NCI-H1694 (cell line): ENCODE data around the gene HTR1E.
A peak's percentile ranks its signal among the peaks of the same experiment; 100 is the strongest.
"Not testable (repeated sequence)": the region's sequence is repeated elsewhere in the genome, so short reads cannot be mapped to it uniquely, and the experiment has no call there.

Experiments used
- DNase-seq: peaks from one replicate; lab custom pipeline; 2025; lab: John Stamatoyannopoulos, UW

Gene HTR1E, protein sequence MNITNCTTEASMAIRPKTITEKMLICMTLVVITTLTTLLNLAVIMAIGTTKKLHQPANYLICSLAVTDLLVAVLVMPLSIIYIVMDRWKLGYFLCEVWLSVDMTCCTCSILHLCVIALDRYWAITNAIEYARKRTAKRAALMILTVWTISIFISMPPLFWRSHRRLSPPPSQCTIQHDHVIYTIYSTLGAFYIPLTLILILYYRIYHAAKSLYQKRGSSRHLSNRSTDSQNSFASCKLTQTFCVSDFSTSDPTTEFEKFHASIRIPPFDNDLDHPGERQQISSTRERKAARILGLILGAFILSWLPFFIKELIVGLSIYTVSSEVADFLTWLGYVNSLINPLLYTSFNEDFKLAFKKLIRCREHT

DNA sequence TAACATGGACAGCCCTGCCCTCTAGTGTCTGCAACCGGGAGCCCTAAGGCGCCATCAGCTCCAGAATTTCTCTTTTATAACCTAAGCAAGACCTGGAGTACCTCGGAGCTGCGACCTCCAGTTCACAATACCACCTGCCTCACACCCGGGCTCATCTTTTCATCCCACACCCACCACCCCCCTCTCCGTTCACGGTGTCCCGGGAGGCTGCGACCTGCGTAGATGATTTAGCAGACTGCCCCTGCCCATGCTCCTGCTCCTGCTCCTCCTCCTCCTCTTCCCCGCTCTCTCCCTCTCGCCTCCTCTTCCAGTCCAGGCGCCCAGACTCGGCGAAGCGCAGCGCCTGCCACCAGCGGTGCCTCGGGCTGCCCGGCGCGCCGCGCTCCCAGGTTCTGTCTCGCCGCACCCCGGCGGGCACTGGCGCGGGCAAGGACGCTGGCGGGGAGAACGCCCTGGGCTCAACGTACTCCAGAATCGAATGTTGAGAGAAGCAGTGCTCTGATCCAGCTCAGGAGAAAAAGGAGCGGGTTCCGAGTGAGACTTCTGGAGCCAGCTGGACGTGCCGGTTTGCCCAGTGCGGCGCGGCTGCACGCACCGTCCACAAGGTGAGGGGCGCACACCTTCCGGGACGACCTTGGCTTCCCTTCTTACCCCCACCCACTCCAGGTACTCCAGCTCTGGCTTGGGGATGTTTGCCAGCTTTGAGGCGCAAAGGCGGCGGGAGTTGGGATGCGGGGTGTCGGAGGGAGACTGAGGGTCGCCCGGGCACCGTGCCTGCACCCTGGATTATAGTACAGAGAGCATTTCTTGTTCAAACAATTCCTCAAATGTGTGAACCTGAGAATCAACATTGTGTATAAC lies at the start of gene HTR1E:
Gene HTR1E, plus strand, starts transcription at position 310 of the 861 bp plus-strand sequence. CDS start 77,807 bp downstream, outside the sequence.
- peak; percentile 55 for DNase-seq

DNA sequence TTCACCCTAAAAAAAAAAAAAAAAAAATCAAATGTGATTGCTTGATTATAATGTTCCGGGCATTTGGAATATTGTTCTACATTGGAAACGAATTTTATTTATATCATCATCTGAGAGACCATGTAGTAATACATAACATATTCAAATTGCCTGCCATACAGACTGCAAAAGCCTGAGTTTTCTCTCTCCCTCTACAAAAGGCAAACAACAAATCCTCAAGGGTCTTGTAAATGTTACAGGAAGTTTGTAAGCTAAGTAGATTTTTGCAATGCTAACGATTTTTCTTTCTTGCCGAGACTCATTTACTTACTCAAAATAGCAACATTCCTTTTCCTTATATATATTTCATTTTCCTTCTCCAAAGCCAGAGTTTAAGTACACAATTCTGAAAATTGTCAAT lies 49.0 kb upstream of the HTR1E start:
- no peak for DNase-seq

DNA sequence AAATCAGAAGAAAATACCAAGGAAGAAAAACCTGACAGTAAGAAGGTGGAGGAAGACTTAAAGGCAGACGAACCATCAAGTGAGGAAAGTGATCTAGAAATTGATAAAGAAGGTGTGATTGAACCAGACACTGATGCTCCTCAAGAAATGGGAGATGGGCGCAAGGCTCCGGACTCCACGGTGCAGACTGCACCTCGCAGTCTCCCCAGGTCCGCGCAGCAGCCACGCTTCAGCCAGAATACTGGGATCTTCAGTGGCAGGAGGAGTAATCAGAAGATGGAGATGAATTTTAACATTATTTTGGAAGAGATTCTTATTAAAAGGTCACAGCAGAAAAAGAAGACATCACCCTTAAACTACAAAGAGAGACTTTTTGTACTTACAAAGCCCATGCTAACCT lies 40.1 kb upstream of the HTR1E start:
- not testable (repeated sequence) for DNase-seq

DNA sequence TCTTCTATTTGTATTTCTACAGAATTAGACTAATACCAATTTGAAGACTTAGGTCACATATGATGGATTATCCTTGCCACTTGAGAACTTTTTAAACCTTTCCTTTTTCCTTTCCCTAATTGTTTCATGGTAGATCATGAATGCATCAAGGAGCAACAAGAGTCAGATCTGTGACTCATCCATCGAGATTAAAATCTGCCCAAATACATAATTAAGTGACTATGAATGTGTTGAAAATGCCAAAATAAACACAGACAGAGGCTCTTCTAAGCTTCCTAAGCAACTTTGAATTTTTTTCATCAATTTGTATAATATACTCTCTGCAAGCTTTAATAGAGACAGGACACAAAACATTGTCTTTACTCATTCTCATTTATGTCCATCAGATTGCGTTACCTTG lies 23.5 kb upstream of the HTR1E start:
- DNase-seq, result no peak

DNA sequence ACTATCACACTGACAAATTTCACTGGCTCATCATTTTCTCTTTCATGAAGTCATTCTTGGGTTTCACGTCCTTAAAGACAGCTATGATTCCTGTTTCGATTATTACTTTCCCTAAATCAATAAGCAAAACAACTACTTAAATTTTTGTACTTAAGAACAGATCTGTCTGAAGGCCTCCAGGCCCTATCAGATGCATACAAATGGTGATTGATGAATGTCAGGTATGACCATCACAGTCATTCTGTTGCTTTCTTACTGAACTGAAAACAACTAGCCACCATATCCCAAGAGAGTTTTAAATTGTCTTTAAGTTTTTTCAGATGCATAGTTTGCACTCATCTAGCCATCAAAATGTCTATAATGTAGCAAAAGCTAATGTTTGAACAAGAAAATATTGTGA lies 20.9 kb upstream of the HTR1E start:
- DNase-seq, result no peak

DNA sequence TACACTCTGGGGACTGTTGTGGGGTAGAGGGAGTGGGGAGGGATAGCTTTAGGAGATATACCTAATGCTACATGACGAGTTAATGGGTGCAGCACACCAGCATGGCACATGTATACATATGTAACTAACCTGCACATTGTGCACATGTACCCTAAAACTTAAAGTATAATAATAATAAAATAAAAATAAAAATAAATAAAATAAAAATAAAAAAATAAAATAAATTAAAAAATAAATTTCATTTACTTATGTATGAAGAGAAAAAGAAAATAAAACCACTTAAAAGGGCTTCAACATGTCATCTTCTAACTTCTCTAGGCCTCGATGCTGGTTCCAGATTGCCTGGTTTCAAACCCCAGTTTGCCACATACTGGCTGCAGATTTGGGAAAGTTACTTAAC lies 10.2 kb upstream of the HTR1E start:
- not testable (repeated sequence) for DNase-seq

DNA sequence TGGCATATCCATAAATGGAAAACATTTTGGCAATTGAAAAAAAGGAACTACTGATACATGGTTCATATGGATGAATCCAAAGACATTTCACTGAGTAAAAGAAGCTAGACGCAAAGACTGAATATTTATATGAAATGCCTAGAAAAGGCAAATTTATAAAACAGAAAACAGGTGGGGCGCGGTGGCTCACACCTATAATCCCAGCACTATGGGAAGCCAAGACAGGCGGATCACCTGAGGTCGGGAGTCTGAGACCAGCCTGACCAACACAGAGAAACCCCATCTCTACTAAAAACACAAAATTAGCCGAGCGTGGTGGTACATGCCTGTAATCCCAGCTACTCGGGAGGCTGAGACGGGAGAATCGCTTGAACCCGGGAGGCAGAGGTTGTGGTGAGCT lies 9.5 kb upstream of the HTR1E start:
- DNase-seq, result not testable (repeated sequence)

DNA sequence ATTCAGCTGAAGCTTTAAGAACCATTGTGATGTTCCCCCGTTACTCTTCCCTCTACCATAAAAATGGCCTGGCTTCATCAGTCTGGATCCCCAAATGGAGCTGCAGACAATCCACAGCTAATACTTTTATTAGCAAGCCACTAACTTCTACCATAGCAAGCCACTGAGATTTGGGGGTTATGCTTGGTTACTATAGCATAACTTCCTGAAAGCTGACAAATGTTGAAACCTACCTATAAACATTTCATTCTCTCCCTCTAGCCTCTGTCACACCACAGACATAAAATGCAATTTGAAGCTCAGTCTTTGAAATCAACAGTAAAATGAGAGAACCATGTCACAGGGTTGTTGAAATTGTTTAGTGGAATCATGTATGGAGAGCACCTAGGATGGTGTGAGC lies 3.0 kb upstream of the HTR1E start:
- no peak for DNase-seq

DNA sequence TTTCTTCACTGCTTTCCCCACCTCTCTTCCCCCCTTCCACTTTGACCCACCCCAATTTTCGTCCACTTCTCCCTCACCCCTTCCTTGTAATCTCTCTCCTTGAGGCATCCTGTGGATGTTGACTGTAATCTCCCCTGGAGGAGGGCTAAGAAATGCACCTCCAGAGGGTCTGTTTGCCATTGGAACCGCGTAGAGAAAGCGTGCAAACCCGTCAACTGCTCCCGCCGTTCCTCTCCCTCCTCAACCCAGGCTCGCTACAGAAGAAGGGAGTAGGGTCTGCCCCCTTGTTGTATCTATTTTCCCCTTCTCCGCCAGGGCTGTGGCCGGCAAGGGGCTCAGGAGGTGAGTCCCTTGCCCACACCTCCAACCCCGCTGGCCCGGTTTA lies 502 bp upstream of the HTR1E start:
- DNase-seq, result no peak

DNA sequence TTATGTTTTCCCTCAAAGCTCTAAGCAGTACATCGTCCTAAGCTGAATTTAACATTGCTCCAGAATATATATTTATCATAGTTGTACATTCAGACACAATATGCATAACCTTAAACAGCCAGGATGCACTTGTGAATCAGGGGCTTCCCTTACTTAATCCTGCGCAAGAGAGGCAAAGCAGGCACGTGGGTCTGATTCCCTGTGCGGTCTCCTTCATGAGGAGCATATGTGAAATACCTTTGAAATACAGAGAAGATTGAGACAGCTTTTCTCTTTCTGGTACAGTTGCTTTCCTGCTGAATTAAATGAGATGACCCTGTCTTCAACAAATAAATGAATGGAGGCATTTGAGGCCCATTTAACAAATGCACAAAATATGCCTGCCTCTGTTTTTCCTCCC lies 1.5 kb downstream of the HTR1E start:
- no peak for DNase-seq

DNA sequence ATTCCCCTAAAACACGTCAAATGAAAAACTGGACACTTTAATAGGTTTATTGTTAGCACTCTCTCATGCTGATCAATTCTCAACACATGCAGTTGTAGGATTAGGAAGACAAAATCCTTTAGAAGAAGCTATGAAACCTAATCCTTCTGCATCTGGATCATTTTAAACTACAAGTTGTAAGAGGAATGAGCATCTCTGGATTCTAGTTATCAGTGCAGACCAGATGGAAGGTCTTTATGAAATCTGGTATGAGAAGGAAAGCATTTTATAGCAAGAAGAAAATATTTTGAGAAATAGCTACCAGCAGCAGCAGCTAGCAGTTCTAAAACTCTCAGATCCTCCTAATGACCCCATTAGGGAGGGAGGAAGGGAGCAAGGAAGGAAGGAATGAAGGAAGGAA lies 4.1 kb downstream of the HTR1E start:
- no peak for DNase-seq

DNA sequence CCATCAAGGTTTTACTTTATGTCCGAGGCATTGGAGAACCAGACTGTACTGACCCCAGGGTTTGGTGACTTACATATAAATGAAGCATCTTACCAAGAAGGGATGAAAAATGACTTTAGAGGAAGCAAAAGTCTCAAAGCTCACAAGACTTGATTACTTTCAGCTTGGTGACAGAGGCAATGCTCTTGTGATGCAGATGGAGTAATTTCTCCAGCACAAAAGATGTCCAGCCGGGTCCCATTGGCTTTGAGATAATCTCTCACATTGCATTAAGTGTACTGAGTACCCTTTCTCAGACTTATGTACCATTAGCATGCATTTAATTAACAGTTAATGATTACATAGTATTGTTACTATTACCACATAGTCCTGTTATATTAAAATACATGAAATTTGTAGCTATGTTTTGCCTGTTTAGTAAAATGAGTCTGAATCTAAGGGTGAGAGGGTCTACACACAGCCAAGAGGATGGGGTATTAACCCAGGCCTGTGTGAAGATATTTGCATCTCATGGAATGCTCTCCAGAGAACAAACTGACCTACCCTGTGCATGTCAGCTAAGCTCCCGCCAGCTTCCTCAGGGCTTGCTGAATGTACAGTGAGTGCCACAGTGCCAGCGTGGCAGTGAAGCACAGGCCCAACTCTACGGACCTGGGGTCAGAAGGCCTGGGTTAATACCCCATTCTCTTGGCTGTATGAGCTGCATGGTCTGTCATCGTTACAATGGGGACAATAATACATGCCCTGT lies 5.6 kb downstream of the HTR1E start:
- no peak for DNase-seq

DNA sequence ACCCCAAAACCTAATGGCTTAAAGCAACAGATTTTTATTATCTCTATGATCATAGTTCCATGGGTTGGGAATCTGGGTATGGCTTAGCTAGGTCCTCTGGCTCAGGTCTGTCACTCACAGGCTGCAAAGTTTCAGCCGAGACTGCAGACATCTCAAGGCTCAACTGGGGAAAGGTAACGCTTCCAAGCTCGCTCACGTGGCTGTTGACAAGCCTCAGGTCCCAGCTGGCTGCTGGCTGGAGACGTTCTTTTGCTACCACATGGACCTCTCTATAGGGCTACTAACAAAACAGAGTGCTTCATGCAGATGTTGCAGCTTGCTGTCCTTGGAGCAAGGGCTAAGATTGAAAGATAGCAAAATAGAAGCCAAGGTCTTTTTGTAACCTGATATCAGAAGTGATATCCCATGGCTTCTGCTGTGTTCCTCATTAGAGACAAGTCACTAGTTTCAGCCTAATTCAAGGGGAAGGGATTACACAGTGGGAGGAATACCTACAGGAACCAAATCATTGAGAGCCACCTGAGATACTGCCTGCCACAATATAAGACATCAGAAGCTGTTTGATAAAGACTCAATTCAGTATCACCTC lies 6.6 kb downstream of the HTR1E start:
- no peak for DNase-seq

DNA sequence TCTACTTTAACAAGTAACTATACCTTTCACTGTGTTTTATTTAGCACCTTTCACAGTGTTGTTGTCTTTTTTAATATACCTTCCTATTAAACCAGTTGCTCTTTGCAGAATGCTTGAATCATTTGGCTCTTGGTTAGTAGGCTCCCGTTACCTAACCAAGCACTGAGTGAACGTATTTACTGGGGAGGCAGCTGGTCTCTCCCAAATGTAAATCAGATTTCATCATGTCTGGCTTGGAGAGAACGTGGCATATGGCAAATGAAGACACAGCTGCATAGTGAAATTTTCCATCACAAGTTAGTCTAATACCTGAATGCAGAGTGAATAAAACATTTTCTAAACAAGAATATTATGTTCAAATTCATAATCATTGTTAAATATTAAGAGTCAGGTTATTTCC lies 12.4 kb downstream of the HTR1E start:
- DNase-seq, result peak; percentile 65

DNA sequence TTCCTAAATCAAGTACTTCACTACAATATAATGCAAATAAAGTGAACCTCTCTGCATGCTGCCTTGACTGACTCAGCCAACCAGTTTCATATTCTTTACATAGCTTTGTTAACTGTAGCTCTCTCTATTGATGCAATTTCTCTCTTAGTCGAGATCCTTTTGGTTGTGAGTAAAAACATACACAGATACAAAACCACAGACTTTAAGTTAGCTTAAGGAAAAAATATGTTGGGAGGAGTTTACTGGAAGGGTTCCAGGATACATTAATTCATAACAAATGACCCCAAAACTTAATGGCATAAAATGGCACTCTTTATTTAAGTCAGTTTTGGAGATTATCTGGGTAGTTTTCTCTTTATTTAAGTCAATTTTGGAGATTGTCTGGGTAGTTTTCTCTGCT lies 15.7 kb downstream of the HTR1E start:
- DNase-seq, result no peak

DNA sequence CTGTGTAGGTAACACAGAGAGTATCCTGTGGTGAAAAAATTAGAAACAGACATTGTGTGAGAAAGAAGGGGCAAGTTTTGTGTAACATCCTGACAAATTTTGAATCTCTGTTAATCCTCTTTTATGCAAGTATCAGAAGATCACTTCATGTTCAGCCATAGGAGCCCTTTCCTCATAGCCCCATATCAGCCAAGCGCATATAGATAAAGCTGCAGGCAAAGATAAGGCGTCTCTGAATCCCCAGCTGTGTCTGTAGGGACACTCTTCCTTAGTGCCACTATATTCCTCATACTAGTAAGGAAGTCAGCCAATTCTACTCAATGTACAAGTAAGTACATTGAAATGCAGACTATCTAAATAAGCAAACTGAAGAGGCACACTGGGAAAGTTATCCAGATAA lies 22.3 kb downstream of the HTR1E start:
- DNase-seq, result no peak

DNA sequence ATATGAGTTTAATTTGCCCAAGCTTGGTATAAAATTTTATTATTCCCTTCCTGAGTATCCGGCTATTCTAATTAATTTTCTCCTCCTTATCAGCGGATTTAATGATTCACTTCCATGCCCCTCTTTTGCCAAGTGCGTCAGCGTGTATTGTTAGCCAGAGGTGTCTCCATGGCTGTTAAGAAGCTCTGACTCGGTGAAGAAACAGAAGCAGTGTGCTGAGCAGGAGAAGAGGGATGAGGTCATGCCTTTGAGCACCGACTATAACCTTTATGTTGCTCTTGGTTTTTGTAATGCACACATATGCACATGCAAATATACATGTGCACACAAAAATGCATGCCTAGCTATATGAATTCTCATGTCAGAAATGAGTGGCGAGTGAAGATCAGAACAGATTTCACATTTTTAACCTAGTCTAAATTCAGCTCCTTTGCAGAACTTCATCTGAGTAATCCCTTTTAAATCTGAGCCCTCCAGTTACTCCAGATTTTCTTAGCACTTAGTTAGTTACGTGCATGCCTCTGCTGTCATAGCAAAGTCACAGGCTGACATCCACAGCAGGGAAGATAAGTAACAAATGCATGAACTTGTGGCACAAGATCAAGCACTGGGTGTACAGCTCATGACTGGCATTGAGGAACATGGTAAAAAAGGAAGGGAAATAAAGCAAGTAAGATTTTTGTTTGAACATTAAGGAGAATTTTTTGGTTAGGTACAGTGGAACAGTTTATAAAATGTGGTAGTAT lies 24.3 kb downstream of the HTR1E start:
- no peak for DNase-seq

DNA sequence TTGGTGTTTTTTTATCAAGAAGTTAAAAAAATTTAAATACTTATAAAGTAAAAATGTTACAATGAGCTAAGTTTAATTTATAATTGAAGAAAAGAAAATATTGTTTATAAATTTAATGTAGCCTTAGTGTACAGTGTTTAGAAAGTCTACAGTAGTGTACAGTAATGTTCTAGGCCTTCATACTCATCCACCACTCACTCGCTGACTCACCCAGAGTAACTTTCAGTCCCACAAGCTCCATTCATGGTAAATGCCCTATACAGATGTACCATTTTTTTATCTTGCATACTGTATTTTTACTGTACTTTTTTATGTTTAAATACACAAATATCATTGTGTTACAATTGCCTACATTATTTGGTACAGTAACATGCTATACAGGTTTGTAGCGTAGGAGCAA lies 26.0 kb downstream of the HTR1E start:
- DNase-seq, result no peak

DNA sequence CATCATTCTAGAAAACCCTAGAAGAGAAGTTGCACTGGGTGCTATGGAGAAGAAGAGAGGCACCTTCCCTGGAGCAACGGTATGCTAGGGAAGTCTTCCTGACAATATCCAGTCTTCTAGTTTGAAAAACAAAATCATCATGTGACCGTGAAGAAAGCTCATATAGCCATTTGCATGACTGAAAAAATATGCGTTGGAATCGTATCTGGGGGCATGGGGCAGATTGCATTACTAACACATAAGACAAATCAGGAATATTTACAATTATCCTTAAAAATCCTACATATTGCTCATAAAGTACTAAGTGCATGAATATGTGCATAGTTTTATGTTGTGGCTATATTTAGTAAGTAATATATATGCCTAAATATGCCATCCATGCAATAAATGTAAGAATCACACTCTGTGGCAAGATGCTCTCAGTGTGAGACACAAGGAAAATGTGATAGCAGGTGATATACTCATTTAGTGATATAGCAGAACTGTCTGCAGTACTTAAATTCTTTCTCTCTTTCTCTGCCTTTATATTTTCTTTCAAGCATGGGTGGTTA lies 26.8 kb downstream of the HTR1E start:
- no peak for DNase-seq

DNA sequence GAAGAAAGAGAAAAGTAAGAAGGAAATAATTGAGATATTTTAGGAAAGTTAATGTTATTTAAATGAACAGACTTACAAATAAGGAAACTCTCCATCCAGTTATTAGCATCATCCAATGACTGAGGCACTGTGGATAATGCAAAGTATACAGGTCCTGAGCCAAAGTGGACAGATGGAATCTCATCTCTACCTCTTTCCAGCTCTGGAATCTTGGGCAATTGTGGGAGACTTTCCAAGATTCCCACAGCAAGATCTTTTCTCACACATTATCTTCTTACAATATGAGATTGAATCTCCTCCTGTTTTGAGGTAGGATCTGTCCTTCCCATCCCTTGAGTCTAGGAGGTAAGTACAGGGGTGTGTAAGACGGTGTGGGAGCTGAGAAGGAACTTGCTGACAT lies 28.9 kb downstream of the HTR1E start:
- no peak for DNase-seq

DNA sequence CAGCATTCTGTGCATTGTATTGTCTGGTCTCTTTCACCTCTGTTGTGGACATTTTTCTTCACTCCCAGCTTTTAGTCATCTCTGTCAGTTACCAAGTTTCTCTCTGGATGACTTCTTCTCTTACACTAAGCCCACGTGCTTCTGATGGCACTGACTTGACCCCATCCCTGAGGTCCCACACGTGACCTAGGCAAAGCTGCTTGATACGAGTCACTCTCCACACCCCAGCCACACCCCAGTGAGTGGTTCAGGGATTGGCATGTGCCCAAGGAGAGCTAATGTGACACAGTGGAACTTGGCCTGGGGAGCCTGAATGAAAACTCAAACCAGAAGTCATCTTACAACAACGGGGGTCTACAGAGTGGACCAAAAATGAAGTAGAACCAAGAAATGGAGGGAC lies 32.2 kb downstream of the HTR1E start:
- no peak for DNase-seq
